Measurements from ENCODE around the gene GTPBP2. TPM values are rescaled to one million over a fixed set of nuclear protein-coding genes. Genes with fewer than 3 reads are reported as not detected.

Gene GTPBP2
- total and polyA plus RNA-seq, 2 of the 13 experiments (the other 11 are each of a cell fraction or from before 2014, with no cell fraction given) = 26.9 to 88.2 TPM

GRCh38 chr6:43635387-43636307, 6.6 kb upstream of the GTPBP2 start, which contains the start of gene MAD2L1BP (continued):
- TF ChIP-seq TMF1 (CRISPR knock-in tag; IDR thresholded peaks at IDR 0.05; ENCODE audit: low read depth) (peak; percentile 48; the same call in 1 of the 2 replicates), ZNF747 (CRISPR knock-in tag; IDR thresholded peaks at IDR 0.05; ENCODE audit: borderline replicate concordance) (peak; percentile 56; the same call in 1 of the 2 replicates), NCOA1 (CRISPR knock-in tag; IDR thresholded peaks at IDR 0.05) (no peak), ZNF788 (CRISPR knock-in tag; IDR thresholded peaks at IDR 0.05; ENCODE audit: borderline replicate concordance) (peak; percentile 95), DNMT1 (CRISPR knock-in tag; IDR thresholded peaks at IDR 0.05) (0 out of 2 replicates have a peak, but pooled peaks have one; percentile 65), GLI4 (CRISPR knock-in tag; IDR thresholded peaks at IDR 0.05; ENCODE audit: borderline replicate concordance) (peak; percentile 47; the same call in 1 of the 2 replicates), AHDC1 (CRISPR knock-in tag; IDR thresholded peaks at IDR 0.05; ENCODE audit: borderline replicate concordance) (peak; percentile 64; the same call in 1 of the 2 replicates), RORA (CRISPR knock-in tag; IDR thresholded peaks at IDR 0.05) (no peak), POGK (CRISPR knock-in tag; conservative IDR thresholded peaks at IDR 0.05) (peak; percentile 49; the same call in 1 of the 2 replicates), ZNF235 (CRISPR knock-in tag; IDR thresholded peaks at IDR 0.05; ENCODE audit: borderline replicate concordance) (no peak), ZNF879 (CRISPR knock-in tag; IDR thresholded peaks at IDR 0.05) (peak; percentile 60; the same call in 1 of the 2 replicates), ZNF430 (CRISPR knock-in tag; IDR thresholded peaks at IDR 0.05) (no peak), RFX5 (IDR thresholded peaks at IDR 0.05; ENCODE audit: low read depth, low read length) (no peak), BHLHE40 (IDR thresholded peaks at IDR 0.05; ENCODE audit: low read length) (no peak; the same call in 1 of the 2 replicates), FOSL2 (CRISPR knock-in tag; IDR thresholded peaks at IDR 0.05) (peak; percentile 56; the same call in 1 of the 2 replicates), ZNF510 (CRISPR knock-in tag; IDR thresholded peaks at IDR 0.05; ENCODE audit: low read depth) (peak; percentile 78; the same call in 1 of the 2 replicates), E2F1 (CRISPR knock-in tag; IDR thresholded peaks at IDR 0.05) (peak; percentile 91), NR1H2 (CRISPR knock-in tag; IDR thresholded peaks at IDR 0.05; ENCODE audit: borderline replicate concordance, low read depth) (0 out of 2 replicates have a peak, but pooled peaks have one; percentile 82), ZNF143 (CRISPR knock-in tag; IDR thresholded peaks at IDR 0.05) (peak; percentile 95), ZMYM2 (CRISPR knock-in tag; IDR thresholded peaks at IDR 0.05) (no peak; the same call in 1 of the 2 replicates)
